ENCODE results near the gene FOXO3.

GRCh38 chr6:108556866-108557493 lies 3.7 kb upstream of the FOXO3 start:
- TF ChIP-seq CTCF (IDR thresholded peaks at IDR 0.05; ENCODE audit: insufficient read depth, low read depth, low read length) (no peak), EZH2 (IDR thresholded peaks at IDR 0.05; ENCODE audit: insufficient read depth, low read length) (no peak)
